ENCODE results near the gene MRTO4.

GRCh38 chr1:19262047-19262446 is 10.4 kb downstream of the MRTO4 start:
- TF ChIP-seq CTCF (IDR thresholded peaks at IDR 0.05) (no peak), POLR2A (IDR thresholded peaks at IDR 0.05) (no peak)
